Natural killer cell treated with Interleukin-12 subunit alpha and Interleukin-12 subunit beta and Interleukin-15 and Interleukin-18, amount 100 ng/mL, for 72 hours (primary cell): Measurements from ENCODE around the gene TMEM219. TPM values are rescaled to one million over a fixed set of nuclear protein-coding genes. Genes with fewer than 3 reads are reported as not detected.

Experiments
- ATAC-seq, 2 donors: fragments of 150-1000 bp; cut with Tn5 transposase in 1 of 2; sonication (Bioruptor Pico), chemical (Tn5 transposase) in 1 of 2; 2 replicates each; pipeline ENCODE4 v1.10.0; 2021
- DNase-seq: peaks from one replicate; pipeline ENCODE4 v3.0.0; 2022; ENCODE audit warnings: low spot score
- H3K27ac Mint-ChIP-seq, 2 donors: 1 replicate in 1 of 2; 2 replicates in 1 of 2; pipeline ENCODE4 v1.8.0; 2022; ENCODE audit warnings: mixed read lengths in 2 of 2, mild to moderate bottlenecking in 1 of 2, moderate library complexity in 1 of 2
- H3K27me3 Mint-ChIP-seq, 2 donors: 1 replicate in 1 of 2; 2 replicates in 1 of 2; pipeline ENCODE4 v1.8.0; 2022; ENCODE audit warnings: mixed read lengths in 2 of 2
- H3K36me3 Mint-ChIP-seq: one replicate; pipeline ENCODE4 v1.8.0; 2022; ENCODE audit warnings: mixed read lengths
- H3K4me1 Mint-ChIP-seq, 2 donors: 1 replicate in 1 of 2; 2 replicates in 1 of 2; pipeline ENCODE4 v1.8.0; 2022; ENCODE audit warnings: low read depth in 2 of 2, mixed read lengths in 2 of 2, mild to moderate bottlenecking in 1 of 2
- H3K4me3 Mint-ChIP-seq: one replicate; pipeline ENCODE4 v1.8.0; 2022; ENCODE audit warnings: mixed read lengths
- H3K9me3 Mint-ChIP-seq: 2 replicates; pipeline ENCODE4 v1.8.0; 2022; ENCODE audit warnings: mixed read lengths
- total RNA-seq, 2 donors: library from RNA; stranded (reverse); gene quantifications; one replicate each; pipeline ENCODE4 v1.2.3, GENCODE V29; 2022

TMEM219 gene
- total RNA-seq, 2 donors from 2014 or later, result 44.3 to 51.6 TPM

DNA sequence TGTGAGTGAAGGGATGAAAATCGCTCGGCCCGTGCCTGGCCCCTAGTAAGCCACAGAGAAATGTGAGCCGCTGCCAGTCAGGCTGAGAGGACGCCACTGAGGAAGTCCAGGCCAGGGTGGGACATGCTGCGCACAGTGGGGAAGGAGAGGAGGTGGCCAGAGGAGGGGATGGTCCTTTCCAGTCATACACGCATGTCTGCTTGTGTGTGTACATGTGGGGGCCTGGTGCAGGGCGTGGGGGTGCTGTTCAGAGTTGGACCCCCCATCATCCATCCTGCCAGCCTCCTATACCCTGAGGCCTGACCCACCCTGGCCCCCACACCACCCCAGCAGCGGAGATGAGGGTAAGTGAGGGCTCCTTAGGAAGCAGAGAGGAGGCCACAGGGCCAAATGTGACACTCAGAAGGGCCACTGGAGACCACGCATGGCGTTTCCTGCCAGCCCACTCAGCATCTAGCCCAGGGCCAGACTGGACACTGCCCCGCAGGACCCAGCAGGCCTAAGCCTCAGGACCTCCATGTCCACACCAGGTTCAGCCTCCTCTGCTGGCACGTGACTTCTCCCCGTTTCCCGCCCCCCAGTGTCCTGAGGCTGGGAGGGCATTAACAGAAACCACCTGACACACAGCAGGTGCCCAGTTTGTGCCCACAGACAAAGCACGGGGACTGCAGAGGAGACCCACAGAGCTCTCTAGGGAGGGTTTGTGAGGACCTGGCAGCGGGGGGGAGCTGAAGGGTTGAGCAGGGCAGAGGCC, 42.0 kb downstream of the TMEM219 start:
- peaks cover 9 to 17% of the 10 kb centered on the region in 2 donors for H3K4me1 Mint-ChIP-seq

DNA sequence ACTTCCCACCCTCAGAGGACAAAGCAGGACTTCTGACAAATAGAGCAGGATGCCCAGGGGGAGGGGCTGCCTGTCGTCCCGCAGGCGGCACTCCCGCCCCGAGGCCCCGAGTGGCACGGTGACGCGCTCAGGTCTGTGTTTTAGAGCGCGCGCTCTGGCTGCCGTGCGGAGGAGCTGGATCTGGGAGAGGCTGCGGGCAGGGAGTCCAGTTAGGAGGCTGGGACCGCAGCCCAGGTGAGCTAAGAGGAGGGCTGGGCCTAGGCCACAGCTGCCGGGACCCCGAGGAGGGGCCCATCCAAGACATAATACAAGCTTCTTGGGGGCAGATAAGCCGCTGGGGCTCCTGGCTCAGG, 42.5 kb downstream of the TMEM219 start:
- H3K4me3 Mint-ChIP-seq, result no peak overlapping the region
- H3K27ac Mint-ChIP-seq, result no peak overlapping the region
- DNase-seq, result peak; percentile 58
- H3K4me1 Mint-ChIP-seq, result peaks cover 9 to 11% of the 10 kb centered on the region in 2 donors
- ATAC-seq, result no peak
- peaks cover 5% of the 10 kb centered on the region for H3K36me3 Mint-ChIP-seq
- no peaks in the 10 kb centered on the region for H3K9me3 Mint-ChIP-seq
- H3K27me3 Mint-ChIP-seq, result peaks cover 0 to 6% of the 10 kb centered on the region in 2 donors

More for the DNA sequence above, 42.0 kb downstream of the TMEM219 start:
- DNase-seq (peak; percentile 42), ATAC-seq (no peak)
- Mint-ChIP-seq H3K27ac (no peak overlapping the region), H3K36me3 (peaks cover 5% of the 10 kb centered on the region), H3K27me3 (peaks cover 0 to 2% of the 10 kb centered on the region in 2 donors), H3K9me3 (no peaks in the 10 kb centered on the region), H3K4me3 (no peak overlapping the region)

DNA sequence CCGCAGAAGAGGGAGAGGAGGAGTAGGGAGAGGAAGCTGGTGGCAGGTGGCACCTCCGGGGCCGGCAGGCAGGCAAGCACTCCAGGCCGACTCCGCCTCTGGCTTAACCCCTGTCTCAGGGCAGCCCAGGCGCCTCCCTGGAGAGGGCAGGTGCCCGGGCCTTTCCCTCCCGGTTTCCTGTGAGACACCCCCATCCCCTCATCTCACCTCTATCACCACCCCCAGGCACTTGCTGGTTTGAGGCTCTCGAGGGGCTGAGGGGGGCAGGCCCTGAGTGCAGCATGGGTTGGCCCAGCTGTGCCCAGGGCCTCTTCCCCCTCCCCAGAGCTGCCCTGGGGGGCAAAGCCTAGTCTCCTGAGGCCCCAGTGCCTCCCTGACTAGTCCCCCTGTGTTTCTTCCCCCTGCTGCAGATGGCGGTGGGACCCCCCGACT, 42.9 kb downstream of the TMEM219 start:
- DNase-seq (no peak), ATAC-seq (no peak)
- Mint-ChIP-seq H3K4me1 (peaks cover 7 to 9% of the 10 kb centered on the region in 2 donors), H3K9me3 (no peaks in the 10 kb centered on the region), H3K36me3 (peaks cover 5% of the 10 kb centered on the region), H3K4me3 (no peak overlapping the region), H3K27me3 (peaks cover 0 to 8% of the 10 kb centered on the region in 2 donors), H3K27ac (no peak overlapping the region)

DNA sequence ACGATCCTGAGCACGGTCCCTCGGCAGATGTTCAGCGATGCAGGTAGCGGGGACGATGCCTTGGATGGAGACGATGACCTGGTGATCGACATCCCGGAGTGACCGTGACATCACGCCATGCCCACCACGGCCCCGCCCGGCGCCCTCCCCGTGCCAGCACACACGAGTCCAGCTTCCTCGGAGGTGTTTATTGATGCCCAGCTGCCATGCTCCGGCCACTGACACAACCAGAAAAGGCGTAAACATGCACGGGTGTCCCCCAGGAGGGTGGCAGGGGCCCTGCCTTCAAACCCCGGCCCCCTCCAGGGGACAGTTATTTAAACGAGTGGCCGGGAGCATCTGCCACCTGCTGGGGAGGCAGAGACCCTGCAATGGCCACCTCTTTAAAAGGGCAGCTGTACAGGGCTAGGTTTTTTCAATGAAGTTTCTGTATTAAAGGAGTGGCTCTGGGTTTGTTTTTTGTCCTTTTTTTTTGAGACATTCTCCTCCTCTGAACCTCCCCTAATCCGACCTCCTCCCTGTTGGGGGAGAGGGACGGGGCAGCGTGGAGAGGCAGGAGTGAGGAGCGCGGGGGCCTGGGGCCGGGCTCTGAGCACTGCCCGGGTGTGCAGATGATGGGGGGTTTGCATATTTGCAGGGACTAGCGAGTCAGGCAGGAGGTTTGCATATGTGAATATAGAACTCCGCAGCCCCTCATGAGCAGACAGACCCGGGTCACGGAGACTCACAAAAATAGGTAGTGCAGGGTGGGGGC, 43.6 kb downstream of the TMEM219 start:
- Mint-ChIP-seq H3K27ac (no peak overlapping the region), H3K9me3 (no peaks in the 10 kb centered on the region), H3K4me3 (no peak overlapping the region), H3K27me3 (peaks cover 0 to 14% of the 10 kb centered on the region in 2 donors), H3K36me3 (peaks cover 5% of the 10 kb centered on the region), H3K4me1 (peaks cover 7 to 9% of the 10 kb centered on the region in 2 donors)
- ATAC-seq (peak in 1 of 2 donors; percentile 54), DNase-seq (no peak)

DNA sequence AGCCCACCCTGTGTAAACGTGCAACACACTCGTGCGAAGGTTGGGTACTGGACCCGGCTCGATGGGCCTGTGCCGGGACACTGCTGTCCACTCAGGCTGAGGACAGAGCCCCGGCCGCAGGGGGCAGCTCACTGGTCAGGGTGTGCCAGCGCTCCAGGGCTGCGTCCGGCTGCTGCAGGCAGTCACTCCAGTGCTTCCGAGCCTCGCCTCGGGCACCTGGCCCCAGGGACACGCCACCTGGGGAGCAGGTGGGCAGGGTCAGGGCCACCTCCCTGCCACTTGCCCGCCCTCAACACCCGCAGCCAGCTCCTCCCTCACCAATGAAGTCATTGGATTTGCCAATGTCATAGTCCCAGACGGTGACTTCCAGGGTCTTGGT, 44.2 kb downstream of the TMEM219 start:
- ATAC-seq, result no peak
- no peak for DNase-seq
- Mint-ChIP-seq H3K36me3 (peaks cover 5% of the 10 kb centered on the region), H3K9me3 (no peaks in the 10 kb centered on the region), H3K4me3 (no peak overlapping the region), H3K4me1 (peaks cover 7 to 9% of the 10 kb centered on the region in 2 donors), H3K27me3 (peaks cover 0 to 15% of the 10 kb centered on the region in 2 donors), H3K27ac (no peak overlapping the region)

DNA sequence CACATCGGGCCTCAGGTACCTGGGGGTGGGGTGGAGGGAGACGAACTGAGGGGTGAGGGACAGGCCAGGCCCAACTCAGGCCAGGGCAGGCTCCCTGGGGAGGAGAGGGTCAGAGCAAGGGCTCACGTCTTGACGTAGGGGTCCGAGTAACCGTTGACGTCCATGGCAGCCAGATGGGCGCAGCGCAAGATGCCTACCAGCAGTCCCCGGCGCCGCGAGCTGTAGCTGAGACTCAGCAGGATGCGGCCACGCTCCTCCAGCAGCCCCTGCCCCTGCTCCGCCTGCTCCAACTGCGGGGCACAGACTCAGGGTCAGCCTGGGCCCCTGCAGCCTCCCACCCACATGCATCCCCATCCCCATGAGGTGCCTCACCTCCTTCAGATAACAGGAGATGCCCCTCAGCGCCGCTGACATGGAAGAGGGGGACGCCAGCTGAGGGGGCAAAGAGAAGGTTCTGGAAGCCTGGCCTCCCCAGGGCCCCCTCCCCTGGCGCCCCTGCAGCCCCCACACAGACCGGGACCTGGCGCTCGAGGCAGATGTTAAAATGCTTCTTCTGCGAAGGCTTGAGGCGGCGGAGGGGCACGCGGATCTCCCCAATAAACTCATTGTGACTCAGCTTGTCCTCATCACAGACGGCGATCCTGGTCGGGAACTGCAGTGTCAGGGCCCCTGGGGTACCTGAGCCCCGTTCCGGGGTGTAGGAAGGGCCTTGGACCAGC, 44.9 kb downstream of the TMEM219 start:
- Mint-ChIP-seq H3K27ac (no peak overlapping the region), H3K36me3 (peaks cover 5% of the 10 kb centered on the region), H3K9me3 (no peaks in the 10 kb centered on the region), H3K4me3 (no peak overlapping the region), H3K27me3 (peaks cover 2 to 15% of the 10 kb centered on the region in 2 donors), H3K4me1 (peaks cover 6 to 8% of the 10 kb centered on the region in 2 donors)
- no peak for DNase-seq
- ATAC-seq, result no peak

DNA sequence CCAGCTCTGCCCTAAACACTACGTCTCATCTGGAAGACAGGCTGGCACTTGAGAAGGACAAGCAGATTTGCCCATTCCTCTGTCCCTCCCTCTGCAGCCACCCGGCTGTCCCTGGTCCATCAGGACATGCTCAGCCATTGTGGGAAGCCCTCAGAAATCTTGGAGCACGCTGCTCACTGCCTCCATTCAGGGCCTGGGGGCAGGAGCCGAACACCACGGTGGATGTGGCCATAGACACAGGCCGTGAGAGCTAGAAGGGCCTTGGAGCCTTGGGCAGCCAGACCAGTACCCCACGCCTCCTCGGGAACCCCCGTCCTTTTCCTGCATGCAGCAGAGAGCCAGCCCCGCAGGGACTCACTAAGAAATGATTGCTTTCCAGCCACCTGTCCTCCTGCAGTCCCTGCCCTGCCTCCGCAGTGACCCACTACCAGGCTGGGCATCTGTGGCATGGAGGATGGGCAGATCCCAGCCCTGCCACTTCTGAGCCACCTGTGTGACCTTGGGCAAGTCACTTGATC, 45.6 kb downstream of the TMEM219 start:
- Mint-ChIP-seq H3K9me3 (no peaks in the 10 kb centered on the region), H3K27me3 (peaks cover 7 to 19% of the 10 kb centered on the region in 2 donors), H3K36me3 (no peaks in the 10 kb centered on the region), H3K27ac (no peak overlapping the region), H3K4me3 (no peak overlapping the region), H3K4me1 (peaks cover 4 to 5% of the 10 kb centered on the region in 2 donors)
- DNase-seq, result no peak
- no peak for ATAC-seq

DNA sequence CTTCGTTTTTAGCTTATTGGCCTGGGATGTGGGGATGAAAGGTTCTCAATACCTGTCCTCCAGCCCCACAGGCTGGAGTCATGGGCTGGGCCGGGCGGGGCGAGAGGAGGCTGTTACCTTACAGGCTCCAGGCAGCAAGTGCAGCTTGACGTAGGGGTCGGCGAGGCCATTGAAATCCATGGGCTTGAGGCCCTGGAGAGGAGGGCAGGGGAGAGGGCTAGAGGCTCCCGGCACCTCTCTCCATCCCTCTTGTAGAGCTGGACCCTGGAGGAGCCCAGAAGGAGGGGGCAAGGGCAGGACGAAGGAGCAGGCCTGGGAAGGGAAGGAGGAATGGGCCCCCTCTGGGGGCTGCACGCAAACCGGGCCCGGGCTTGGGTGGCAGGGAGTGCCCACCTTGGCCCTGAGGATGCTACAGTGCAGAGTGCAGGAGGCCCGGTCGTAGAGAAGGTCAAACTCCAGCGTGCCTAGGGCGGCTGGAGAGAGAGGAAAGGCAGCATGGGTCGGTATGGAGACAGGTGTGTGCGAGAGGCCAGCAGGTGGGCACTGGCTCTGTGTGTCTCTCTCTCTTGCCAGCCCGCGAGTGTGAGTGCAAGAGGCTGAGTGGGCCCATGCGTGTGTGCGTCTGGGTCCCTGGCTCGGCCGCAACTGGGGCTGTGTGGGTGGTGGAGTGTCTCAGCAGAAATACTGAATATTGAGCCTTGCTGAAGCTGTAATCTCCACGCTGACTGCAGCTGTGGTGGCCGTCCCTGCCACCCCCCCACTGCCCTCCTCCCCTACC, 47.4 kb downstream of the TMEM219 start:
- peaks cover 4 to 5% of the 10 kb centered on the region in 2 donors for H3K4me1 Mint-ChIP-seq
- H3K36me3 Mint-ChIP-seq, result no peaks in the 10 kb centered on the region
- DNase-seq, result no peak
- peak overlapping the region; percentile 38 for H3K4me3 Mint-ChIP-seq
- H3K27ac Mint-ChIP-seq, result no peak overlapping the region
- peaks cover 7 to 19% of the 10 kb centered on the region in 2 donors for H3K27me3 Mint-ChIP-seq
- peak in 1 of 2 donors; percentile 8 for ATAC-seq
- no peaks in the 10 kb centered on the region for H3K9me3 Mint-ChIP-seq

DNA sequence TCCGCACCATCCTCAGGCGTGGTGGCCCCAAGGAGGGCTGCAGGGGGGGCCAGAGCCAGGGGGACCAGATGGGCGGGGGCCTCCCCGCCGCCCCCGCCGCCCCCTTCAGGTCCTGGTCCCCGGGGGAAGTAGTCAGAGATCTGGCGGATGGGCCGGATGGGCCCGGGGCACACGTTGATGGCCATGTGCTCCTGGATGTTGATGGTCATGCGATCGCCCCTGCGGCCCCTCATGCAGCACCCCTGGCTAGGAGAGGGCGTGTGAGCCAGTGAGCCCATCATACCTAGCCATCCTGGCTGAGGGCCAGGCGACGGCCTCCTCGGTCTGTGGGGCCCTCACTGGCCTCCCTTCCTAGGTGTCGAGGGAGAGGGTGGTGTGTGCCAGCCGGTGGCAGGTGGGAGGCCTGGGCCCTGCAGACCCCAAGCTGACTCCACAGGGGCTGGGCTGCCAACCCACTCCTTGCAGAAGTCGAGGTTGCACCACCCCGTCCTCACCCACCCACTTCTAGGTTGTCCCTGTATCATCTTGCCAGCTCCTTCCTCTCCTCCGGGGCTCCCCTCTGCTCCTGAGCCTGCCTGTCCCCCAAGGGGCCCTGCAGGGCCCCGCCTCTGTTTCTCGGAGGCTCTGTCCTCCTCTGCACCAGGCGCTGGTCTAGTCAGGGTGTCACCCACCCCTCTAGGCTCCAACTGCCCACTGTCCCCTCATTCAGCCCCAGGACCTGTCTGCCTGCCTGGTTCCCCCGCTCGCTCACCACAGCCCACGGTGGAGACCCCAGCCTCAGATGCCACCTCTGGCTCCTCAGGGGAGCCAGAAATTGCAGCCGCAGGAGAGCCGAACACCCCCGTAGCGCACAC, 48.3 kb downstream of the TMEM219 start:
- Mint-ChIP-seq H3K9me3 (no peaks in the 10 kb centered on the region), H3K27me3 (peaks cover 7 to 19% of the 10 kb centered on the region in 2 donors), H3K36me3 (no peaks in the 10 kb centered on the region), H3K4me3 (no peak overlapping the region), H3K4me1 (peaks cover 4 to 5% of the 10 kb centered on the region in 2 donors), H3K27ac (no peak overlapping the region)
- DNase-seq (no peak), ATAC-seq (peak; percentile 24 to 40)

DNA sequence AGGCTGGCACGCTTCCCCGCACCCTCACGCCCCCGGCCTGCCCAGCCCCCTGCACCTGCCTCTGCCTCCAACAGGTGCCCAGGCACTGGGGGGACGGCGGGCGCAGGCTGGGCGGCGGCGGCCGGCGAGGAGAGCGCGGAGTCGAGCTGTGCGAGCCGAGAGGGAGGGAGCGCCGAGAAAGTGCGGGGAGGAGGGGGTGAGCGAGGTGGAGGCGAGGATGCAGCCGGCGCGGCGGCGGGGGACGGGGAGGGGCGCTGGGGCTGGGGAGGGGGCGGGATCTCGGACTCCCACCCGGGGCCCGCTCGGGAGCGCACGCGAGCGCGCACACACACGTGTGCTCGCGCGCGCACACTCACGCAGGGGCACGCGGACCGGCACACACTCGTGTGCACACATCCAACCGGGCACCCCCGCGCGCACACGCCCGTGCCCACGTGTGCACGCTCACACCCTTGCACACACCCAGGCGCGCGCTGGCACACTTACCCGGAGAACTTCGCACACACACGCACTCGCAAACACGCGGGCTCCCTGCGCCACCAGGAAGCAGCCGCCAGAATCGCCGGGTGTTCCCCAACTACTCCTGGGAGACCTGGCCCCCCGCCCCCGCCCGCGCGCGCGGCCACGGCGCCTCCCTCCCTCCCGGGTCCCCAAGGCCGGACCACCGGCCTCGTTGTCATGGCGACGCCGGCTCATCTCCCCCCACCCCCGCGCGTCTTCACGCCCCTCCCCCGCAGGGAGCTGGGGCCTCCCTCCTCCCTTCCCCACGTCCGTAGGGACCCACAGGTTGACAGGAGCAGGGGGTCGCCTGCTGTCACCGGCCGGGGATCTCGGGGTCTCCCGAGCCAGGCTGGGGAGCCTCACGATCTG, 49.2 kb downstream of the TMEM219 start, which contains the start of gene DOC2A:
Gene DOC2A (minus strand): TSS at position 184 of the 870 bp plus-strand sequence. CDS start 805 bp downstream, outside the sequence.
- Mint-ChIP-seq H3K4me3 (peak within 1 kb of the TSS; percentile 75), H3K36me3 (no peaks in the 10 kb centered on the region), H3K27ac (no peak within 1 kb of the TSS), H3K27me3 (peaks cover 7 to 22% of the 10 kb centered on the region in 2 donors), H3K4me1 (peaks cover 4 to 5% of the 10 kb centered on the region in 2 donors), H3K9me3 (no peaks in the 10 kb centered on the region)
- DNase-seq (no peak), ATAC-seq (peak in 1 of 2 donors; percentile 43)

DNA sequence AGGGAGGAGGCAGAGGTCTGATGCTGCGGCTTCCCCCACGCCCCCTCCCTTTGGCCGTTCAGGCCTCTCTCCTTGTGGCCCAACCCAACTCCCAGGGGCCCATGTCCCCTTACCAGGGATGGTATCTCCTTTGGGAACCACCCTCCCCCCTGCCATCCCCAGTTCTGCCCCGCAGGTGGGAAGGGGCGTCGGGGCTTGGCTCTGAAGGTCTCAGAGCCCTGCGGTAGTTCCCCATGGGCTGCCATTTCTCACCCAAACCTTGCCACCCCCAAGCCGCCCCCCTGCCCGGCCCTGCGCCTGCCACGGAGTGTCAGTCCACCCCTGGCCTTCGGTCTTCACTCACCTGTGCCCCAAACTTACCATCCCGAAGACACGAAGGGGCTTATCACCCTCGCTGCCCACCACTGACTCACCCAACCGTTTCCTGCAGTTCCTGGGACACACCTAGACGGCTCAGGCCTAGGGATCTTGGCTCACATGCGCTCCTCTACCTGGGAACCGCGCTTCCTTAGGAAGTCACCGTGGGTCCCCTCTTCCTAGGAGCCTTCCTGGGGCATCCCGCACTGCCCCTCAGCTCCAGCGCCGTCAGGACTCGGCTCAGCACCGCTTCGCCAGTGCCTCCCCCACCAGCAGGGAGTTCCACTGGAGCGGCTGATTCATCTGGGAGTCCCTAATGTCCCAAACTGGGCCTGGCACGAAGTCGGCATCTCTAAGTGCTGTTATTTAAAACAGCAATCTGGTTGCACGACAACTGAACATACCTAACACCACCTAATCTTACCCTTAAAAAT, 50.0 kb downstream of the TMEM219 start:
- Mint-ChIP-seq H3K9me3 (no peaks in the 10 kb centered on the region), H3K27me3 (peaks cover 7 to 22% of the 10 kb centered on the region in 2 donors), H3K4me1 (peaks cover 4 to 5% of the 10 kb centered on the region in 2 donors), H3K36me3 (no peaks in the 10 kb centered on the region), H3K27ac (no peak overlapping the region), H3K4me3 (peak overlapping the region; percentile 75)
- ATAC-seq, result no peak
- DNase-seq, result no peak
